Measurements from ENCODE around the gene PANK2. TPM values are rescaled to one million over a fixed set of nuclear protein-coding genes. Genes with fewer than 3 reads are reported as not detected.
A peak's percentile ranks its signal among the peaks of the same experiment; 100 is the strongest.

The PANK2 gene
- total RNA-seq, 1 experiment from 2014 or later, result 50.8 TPM

- Histone ChIP-seq H3K4me3 (ENCODE audit: low read length) (peak overlapping the region; percentile 79), H2AFZ (ENCODE audit: low read length) (peak overlapping the region; percentile 94), H3K9ac (ENCODE audit: low read length) (peak overlapping the region; percentile 87), H3K27ac (ENCODE audit: low read length) (peak overlapping the region; percentile 67), H4K20me1 (ENCODE audit: low read length) (peaks cover 32% of the 10 kb centered on the region), H3K4me2 (ENCODE audit: low read length) (peak overlapping the region; percentile 90), H3K36me3 (ENCODE audit: low read depth, low read length) (no peaks in the 10 kb centered on the region; the same call in 1 of the 2 replicates), H3K27me3 (ENCODE audit: low read length) (no peaks in the 10 kb centered on the region), H3K79me2 (ENCODE audit: low read length) (peaks cover 57% of the 10 kb centered on the region), H3K4me1 (ENCODE audit: insufficient read depth, low read length) (peaks cover 32% of the 10 kb centered on the region), H3K9me3 (ENCODE audit: low read length) (no peaks in the 10 kb centered on the region), H3F3A (ENCODE audit: low read length, unreplicated experiment) (no peaks in the 10 kb centered on the region), H3K9me2 (replicated peaks; ENCODE audit: low read length) (no peaks in the 10 kb centered on the region)
- ChIA-PET POLR2A (ENCODE audit: unreplicated experiment) (interaction anchor here (0.8 kb wide), 1 partner anchor 417 kb away, joined by 8 read pairs; no protein-coding TSS in a partner anchor), CTCF (no interaction called here)
- DNase-seq (peak; percentile 42), ATAC-seq (peak; percentile 8)
- no TSS peak for BruUV-seq (replicated peaks)
- TF ChIP-seq CTCF (conservative IDR thresholded peaks at IDR 0.05; ENCODE audit: low read depth, low read length), result no peak
- TF ChIP-seq EZH2phosphoT487 (IDR thresholded peaks at IDR 0.05; ENCODE audit: borderline replicate concordance, low read length), result no peak
- no peak for TF ChIP-seq EZH2 (IDR thresholded peaks at IDR 0.05; ENCODE audit: low read length, unreplicated experiment)
- intact Hi-C loops (cut with micrococcal nuclease), result no loop called here
Measured at GRCh38 chr20:3887876-3888620, 1.1 kb upstream of the PANK2 start.

GRCh38 chr20:3889489-3890397, 556 bp downstream of the PANK2 start:
- Histone ChIP-seq H3K4me2 (ENCODE audit: low read length) (peak overlapping the region; percentile 99), H3F3A (ENCODE audit: low read length, unreplicated experiment) (no peaks in the 10 kb centered on the region), H3K9me3 (ENCODE audit: low read length) (no peaks in the 10 kb centered on the region), H2AFZ (ENCODE audit: low read length) (peak overlapping the region; percentile 47; the same call in 1 of the 2 replicates), H4K20me1 (ENCODE audit: low read length) (peaks cover 45% of the 10 kb centered on the region), H3K4me3 (ENCODE audit: low read length) (peak overlapping the region; percentile 79), H3K79me2 (ENCODE audit: low read length) (peaks cover 74% of the 10 kb centered on the region), H3K9me2 (replicated peaks; ENCODE audit: low read length) (no peaks in the 10 kb centered on the region), H3K9ac (ENCODE audit: low read length) (peak overlapping the region; percentile 87), H3K27ac (ENCODE audit: low read length) (peak overlapping the region; percentile 50), H3K36me3 (ENCODE audit: low read depth, low read length) (peaks cover 2% of the 10 kb centered on the region; the same call in 1 of the 2 replicates), H3K27me3 (ENCODE audit: low read length) (no peaks in the 10 kb centered on the region), H3K4me1 (ENCODE audit: insufficient read depth, low read length) (peaks cover 39% of the 10 kb centered on the region)
- DNase-seq (peak; percentile 27), ATAC-seq (peak; percentile 2)
- ChIA-PET CTCF (interaction anchor here (0.7 kb wide), 1 partner anchor 196 kb away, joined by 4 read pairs; no protein-coding TSS in a partner anchor), POLR2A (ENCODE audit: unreplicated experiment) (no interaction called here)
- intact Hi-C loops (cut with micrococcal nuclease), result loop anchor here (1.0 to 5.0 kb wide), 3 partner anchors 9 to 198 kb away; partner anchors contain the start of gene RNF24
- TF ChIP-seq EZH2phosphoT487 (IDR thresholded peaks at IDR 0.05; ENCODE audit: borderline replicate concordance, low read length), result no peak
- no peak for TF ChIP-seq CTCF (conservative IDR thresholded peaks at IDR 0.05; ENCODE audit: low read depth, low read length)
- no peak for TF ChIP-seq EZH2 (IDR thresholded peaks at IDR 0.05; ENCODE audit: low read length, unreplicated experiment)
- TSS peak; percentile 46 for BruUV-seq (replicated peaks)

Measured in PC-3 (cell line).